ENCODE data around the gene RABGAP1L.
"Not testable (repeated sequence)": the region's sequence is repeated elsewhere in the genome, so short reads cannot be mapped to it uniquely, and the experiment has no call there.

The RABGAP1L gene

GRCh38 chr1:174445351-174445750, 286.0 kb downstream of the RABGAP1L start:
- no peak for TF ChIP-seq GATA1 (IDR thresholded peaks at IDR 0.05; ENCODE audit: low read depth, low read length)
- TF ChIP-seq POLR2A (IDR thresholded peaks at IDR 0.05; ENCODE audit: low read length), result no peak

GRCh38 chr1:174445817-174446216, 286.5 kb downstream of the RABGAP1L start:
- no peak for DNase-seq
- TF ChIP-seq POLR2A (IDR thresholded peaks at IDR 0.05; ENCODE audit: low read length) (no peak), GATA1 (IDR thresholded peaks at IDR 0.05; ENCODE audit: low read depth, low read length) (no peak)

More at GRCh38 chr1:174445351-174445750, 286.0 kb downstream of the RABGAP1L start:
- DNase-seq, result no peak

- DNase-seq, result no peak
Measured at GRCh38 chr1:174447866-174448530, 288.7 kb downstream of the RABGAP1L start, which contains the start of gene GPR52. TSS of gene GPR52 (plus strand) at chr1:174447964. CDS start at chr1:174448112, 148 bp downstream.

GRCh38 chr1:174448531-174448883, 289.2 kb downstream of the RABGAP1L start:
- DNase-seq, result no peak
- TF ChIP-seq POLR2A (IDR thresholded peaks at IDR 0.05; ENCODE audit: low read length) (no peak), GATA1 (IDR thresholded peaks at IDR 0.05; ENCODE audit: low read depth, low read length) (no peak)

More at GRCh38 chr1:174447866-174448530, 288.7 kb downstream of the RABGAP1L start, which contains the start of gene GPR52:
- no peak for TF ChIP-seq POLR2A (IDR thresholded peaks at IDR 0.05; ENCODE audit: low read length)

- no peak for TF ChIP-seq GATA1 (IDR thresholded peaks at IDR 0.05; ENCODE audit: low read depth, low read length)
- no peak for TF ChIP-seq POLR2A (IDR thresholded peaks at IDR 0.05; ENCODE audit: low read length)
- no peak for DNase-seq
Measured at GRCh38 chr1:174448974-174449373, 289.7 kb downstream of the RABGAP1L start.

- TF ChIP-seq GATA1 (IDR thresholded peaks at IDR 0.05; ENCODE audit: low read depth, low read length) (no peak), POLR2A (IDR thresholded peaks at IDR 0.05; ENCODE audit: low read length) (no peak)
- DNase-seq, result no peak
Measured at GRCh38 chr1:174451408-174451807, 292.1 kb downstream of the RABGAP1L start.

GRCh38 chr1:174465855-174466254, 306.5 kb downstream of the RABGAP1L start:
- TF ChIP-seq GATA1 (IDR thresholded peaks at IDR 0.05; ENCODE audit: low read depth, low read length), result no peak
- no peak for TF ChIP-seq POLR2A (IDR thresholded peaks at IDR 0.05; ENCODE audit: low read length)
- DNase-seq, result no peak

- no peak for DNase-seq
- TF ChIP-seq POLR2A (IDR thresholded peaks at IDR 0.05; ENCODE audit: low read length) (no peak), GATA1 (IDR thresholded peaks at IDR 0.05; ENCODE audit: low read depth, low read length) (no peak)
Measured at GRCh38 chr1:174466607-174467006, 307.3 kb downstream of the RABGAP1L start.

- no peak for TF ChIP-seq GATA1 (IDR thresholded peaks at IDR 0.05; ENCODE audit: low read depth, low read length)
- no peak for TF ChIP-seq POLR2A (IDR thresholded peaks at IDR 0.05; ENCODE audit: low read length)
Measured at GRCh38 chr1:174469052-174469451, 309.7 kb downstream of the RABGAP1L start.

GRCh38 chr1:174469687-174470086, 310.4 kb downstream of the RABGAP1L start:
- DNase-seq, result no peak
- TF ChIP-seq GATA1 (IDR thresholded peaks at IDR 0.05; ENCODE audit: low read depth, low read length), result no peak
- no peak for TF ChIP-seq POLR2A (IDR thresholded peaks at IDR 0.05; ENCODE audit: low read length)

More at GRCh38 chr1:174469052-174469451, 309.7 kb downstream of the RABGAP1L start:
- DNase-seq, result no peak

GRCh38 chr1:174479281-174479680, 320.0 kb downstream of the RABGAP1L start:
- DNase-seq, result no peak
- TF ChIP-seq GATA1 (IDR thresholded peaks at IDR 0.05; ENCODE audit: low read depth, low read length), result no peak
- no peak for TF ChIP-seq POLR2A (IDR thresholded peaks at IDR 0.05; ENCODE audit: low read length)

- DNase-seq, result no peak
Measured at GRCh38 chr1:174480324-174480723, 321.0 kb downstream of the RABGAP1L start.

GRCh38 chr1:174491606-174492005, 332.3 kb downstream of the RABGAP1L start:
- no peak for DNase-seq
- TF ChIP-seq GATA1 (IDR thresholded peaks at IDR 0.05; ENCODE audit: low read depth, low read length) (no peak), POLR2A (IDR thresholded peaks at IDR 0.05; ENCODE audit: low read length) (no peak)

More at GRCh38 chr1:174480324-174480723, 321.0 kb downstream of the RABGAP1L start:
- no peak for TF ChIP-seq POLR2A (IDR thresholded peaks at IDR 0.05; ENCODE audit: low read length)
- no peak for TF ChIP-seq GATA1 (IDR thresholded peaks at IDR 0.05; ENCODE audit: low read depth, low read length)

- TF ChIP-seq GATA1 (IDR thresholded peaks at IDR 0.05; ENCODE audit: low read depth, low read length), result no peak
- no peak for TF ChIP-seq POLR2A (IDR thresholded peaks at IDR 0.05; ENCODE audit: low read length)
Measured at GRCh38 chr1:174497478-174497877, 338.2 kb downstream of the RABGAP1L start.

GRCh38 chr1:174516755-174517154, 357.4 kb downstream of the RABGAP1L start:
- not testable (repeated sequence) for DNase-seq

More at GRCh38 chr1:174497478-174497877, 338.2 kb downstream of the RABGAP1L start:
- no peak for DNase-seq

Measured in erythroblast (primary cell).